HL-60 (cell line): Measurements from ENCODE around the gene ATF1.

Experiments
- CTCF ChIP-seq: IDR thresholded peaks from one replicate; pipeline ENCODE4 v1.5.1; 2011; ENCODE audit warnings: low read length, control low read depth, inconsistent platforms; ENCODE audit not compliant: insufficient read depth
- GABPA ChIP-seq: IDR thresholded peaks from 2 replicates; pipeline ENCODE4 v1.6.1; 2012; ENCODE audit warnings: low read depth
- POLR2AphosphoS5 ChIP-seq: IDR thresholded peaks from 2 replicates; pipeline ENCODE4 v1.6.1; 2012; ENCODE audit warnings: low read depth
- SPI1 ChIP-seq: IDR thresholded peaks from 2 replicates; pipeline ENCODE4 v1.6.1; 2012; ENCODE audit warnings: low read depth, mild to moderate bottlenecking, borderline replicate concordance
- TF ChIP-seq, protein P1 (sequence below): IDR thresholded peaks from 2 replicates; pipeline ENCODE4 v1.6.1; 2012; ENCODE audit warnings: low read depth; ENCODE audit not compliant: insufficient replicate concordance

DNA sequence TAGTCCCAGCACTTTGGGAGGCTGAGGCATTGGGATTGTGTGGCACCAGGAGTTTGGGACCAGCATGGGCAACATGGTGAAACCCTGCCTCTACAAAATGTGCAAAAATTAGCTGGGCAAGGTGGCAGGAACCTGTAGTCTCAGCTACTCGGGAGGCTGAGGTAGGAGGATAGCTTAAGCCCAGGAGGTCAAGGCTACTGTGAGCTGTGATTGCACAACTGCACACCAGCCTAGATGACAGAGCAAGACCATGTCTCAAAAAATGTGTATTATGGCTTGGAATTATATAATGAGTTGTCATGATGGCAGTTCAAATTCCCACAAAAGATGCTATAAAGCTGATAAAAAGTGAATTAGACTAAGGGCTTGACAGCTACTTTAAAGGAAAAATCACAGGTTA is 58.2 kb downstream of the ATF1 start:
- TF ChIP-seq, protein P1, sequence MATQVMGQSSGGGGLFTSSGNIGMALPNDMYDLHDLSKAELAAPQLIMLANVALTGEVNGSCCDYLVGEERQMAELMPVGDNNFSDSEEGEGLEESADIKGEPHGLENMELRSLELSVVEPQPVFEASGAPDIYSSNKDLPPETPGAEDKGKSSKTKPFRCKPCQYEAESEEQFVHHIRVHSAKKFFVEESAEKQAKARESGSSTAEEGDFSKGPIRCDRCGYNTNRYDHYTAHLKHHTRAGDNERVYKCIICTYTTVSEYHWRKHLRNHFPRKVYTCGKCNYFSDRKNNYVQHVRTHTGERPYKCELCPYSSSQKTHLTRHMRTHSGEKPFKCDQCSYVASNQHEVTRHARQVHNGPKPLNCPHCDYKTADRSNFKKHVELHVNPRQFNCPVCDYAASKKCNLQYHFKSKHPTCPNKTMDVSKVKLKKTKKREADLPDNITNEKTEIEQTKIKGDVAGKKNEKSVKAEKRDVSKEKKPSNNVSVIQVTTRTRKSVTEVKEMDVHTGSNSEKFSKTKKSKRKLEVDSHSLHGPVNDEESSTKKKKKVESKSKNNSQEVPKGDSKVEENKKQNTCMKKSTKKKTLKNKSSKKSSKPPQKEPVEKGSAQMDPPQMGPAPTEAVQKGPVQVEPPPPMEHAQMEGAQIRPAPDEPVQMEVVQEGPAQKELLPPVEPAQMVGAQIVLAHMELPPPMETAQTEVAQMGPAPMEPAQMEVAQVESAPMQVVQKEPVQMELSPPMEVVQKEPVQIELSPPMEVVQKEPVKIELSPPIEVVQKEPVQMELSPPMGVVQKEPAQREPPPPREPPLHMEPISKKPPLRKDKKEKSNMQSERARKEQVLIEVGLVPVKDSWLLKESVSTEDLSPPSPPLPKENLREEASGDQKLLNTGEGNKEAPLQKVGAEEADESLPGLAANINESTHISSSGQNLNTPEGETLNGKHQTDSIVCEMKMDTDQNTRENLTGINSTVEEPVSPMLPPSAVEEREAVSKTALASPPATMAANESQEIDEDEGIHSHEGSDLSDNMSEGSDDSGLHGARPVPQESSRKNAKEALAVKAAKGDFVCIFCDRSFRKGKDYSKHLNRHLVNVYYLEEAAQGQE = no peak
- TF ChIP-seq SPI1 (no peak), CTCF (no peak), POLR2AphosphoS5 (no peak), GABPA (no peak)
